DND-41 (cell line): ENCODE data around the gene OR5AC2.

Source experiments
- EZH2 ChIP-seq: IDR thresholded peaks from 3 replicates; pipeline ENCODE4 v1.6.1; 2012; ENCODE audit warnings: borderline replicate concordance, low read depth, mild to moderate bottlenecking, moderate library complexity, low read length, inconsistent platforms; ENCODE audit not compliant: severe bottlenecking
- TF ChIP-seq, protein P1 (sequence below): IDR thresholded peaks from 2 replicates; pipeline ENCODE4 v1.5.1; 2012; ENCODE audit warnings: borderline replicate concordance, low read length, moderate library complexity, mild to moderate bottlenecking; ENCODE audit not compliant: poor library complexity, severe bottlenecking; ENCODE audit errors: extremely low read depth

GRCh38 chr3:98114264-98114663 lies 27.3 kb downstream of the OR5AC2 start:
- TF ChIP-seq, protein P1, sequence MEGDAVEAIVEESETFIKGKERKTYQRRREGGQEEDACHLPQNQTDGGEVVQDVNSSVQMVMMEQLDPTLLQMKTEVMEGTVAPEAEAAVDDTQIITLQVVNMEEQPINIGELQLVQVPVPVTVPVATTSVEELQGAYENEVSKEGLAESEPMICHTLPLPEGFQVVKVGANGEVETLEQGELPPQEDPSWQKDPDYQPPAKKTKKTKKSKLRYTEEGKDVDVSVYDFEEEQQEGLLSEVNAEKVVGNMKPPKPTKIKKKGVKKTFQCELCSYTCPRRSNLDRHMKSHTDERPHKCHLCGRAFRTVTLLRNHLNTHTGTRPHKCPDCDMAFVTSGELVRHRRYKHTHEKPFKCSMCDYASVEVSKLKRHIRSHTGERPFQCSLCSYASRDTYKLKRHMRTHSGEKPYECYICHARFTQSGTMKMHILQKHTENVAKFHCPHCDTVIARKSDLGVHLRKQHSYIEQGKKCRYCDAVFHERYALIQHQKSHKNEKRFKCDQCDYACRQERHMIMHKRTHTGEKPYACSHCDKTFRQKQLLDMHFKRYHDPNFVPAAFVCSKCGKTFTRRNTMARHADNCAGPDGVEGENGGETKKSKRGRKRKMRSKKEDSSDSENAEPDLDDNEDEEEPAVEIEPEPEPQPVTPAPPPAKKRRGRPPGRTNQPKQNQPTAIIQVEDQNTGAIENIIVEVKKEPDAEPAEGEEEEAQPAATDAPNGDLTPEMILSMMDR: no peak
- TF ChIP-seq EZH2: no peak
